HT-29 (cell line): ENCODE measurements around the gene WDR49. TPM values are rescaled to one million over a fixed set of nuclear protein-coding genes. Genes with fewer than 3 reads are reported as not detected.
"Not testable (repeated sequence)": the region's sequence is repeated elsewhere in the genome, so short reads cannot be mapped to it uniquely, and the experiment has no call there.

Experiments used
- DNase-seq: peaks from one replicate; pipeline ENCODE4 v3.0.0-alpha.2; 2015; ENCODE audit warnings: low spot score
- total RNA-seq: library from RNA; depleted of rRNA; stranded (reverse); fragments of >200 nt; shearing (Covaris generic); gene quantifications from 2 replicates; pipeline ENCODE4 v1.2.3, GENCODE V29; 2014

WDR49 gene
- total RNA-seq, 1 experiment from 2014 or later, result not detected

DNA sequence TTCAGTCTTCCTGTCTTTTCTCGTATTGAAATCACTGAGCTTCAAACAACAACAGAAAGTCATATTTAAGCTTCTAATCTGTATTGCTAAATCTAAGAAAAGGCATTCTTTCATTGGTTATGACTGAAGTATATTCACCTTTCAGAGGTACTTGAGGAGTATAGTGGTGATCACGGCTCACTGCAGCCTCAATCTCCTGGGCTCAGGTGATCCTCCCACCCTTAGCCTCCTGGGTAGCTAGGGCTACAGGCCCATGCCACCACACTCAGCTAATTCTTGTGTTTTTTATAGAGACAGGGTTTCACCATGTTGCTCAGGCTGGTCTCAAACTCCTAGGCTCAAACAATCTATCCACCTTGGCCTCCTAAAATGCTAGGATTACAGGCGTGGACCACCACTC is 38.7 kb downstream of the WDR49 start:
- no peak for DNase-seq

- not testable (repeated sequence) for DNase-seq
These were observed 39.5 kb downstream of the WDR49 start for GRCh38 chr3:167614196-167614595.

GRCh38 chr3:167611718-167612117 is 42.0 kb downstream of the WDR49 start:
- no peak for DNase-seq

- DNase-seq, result no peak
These were observed 44.6 kb downstream of the WDR49 start for GRCh38 chr3:167609156-167609555.

DNA sequence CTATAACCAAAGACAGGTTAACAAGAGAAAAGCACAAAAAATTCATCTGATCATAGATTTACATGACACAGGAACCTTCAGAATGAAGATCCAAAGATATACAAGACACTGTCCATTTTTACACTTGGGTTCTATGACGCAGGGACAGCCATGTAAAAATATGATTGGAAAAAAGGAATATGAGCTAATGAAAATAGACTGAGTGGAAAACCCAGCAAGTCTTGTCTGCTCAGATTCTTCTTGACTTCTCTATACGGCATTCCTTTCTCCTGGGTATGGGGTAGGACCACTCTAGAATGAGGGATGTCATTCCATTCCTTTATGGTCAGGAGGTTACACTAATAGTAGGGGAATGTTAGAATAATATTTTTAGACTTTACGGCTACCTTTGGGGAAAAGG is 46.9 kb downstream of the WDR49 start:
- no peak for DNase-seq

GRCh38 chr3:167605871-167606270 is 47.9 kb downstream of the WDR49 start:
- no peak for DNase-seq

GRCh38 chr3:167602041-167602440 is 51.7 kb downstream of the WDR49 start:
- DNase-seq, result no peak

DNA sequence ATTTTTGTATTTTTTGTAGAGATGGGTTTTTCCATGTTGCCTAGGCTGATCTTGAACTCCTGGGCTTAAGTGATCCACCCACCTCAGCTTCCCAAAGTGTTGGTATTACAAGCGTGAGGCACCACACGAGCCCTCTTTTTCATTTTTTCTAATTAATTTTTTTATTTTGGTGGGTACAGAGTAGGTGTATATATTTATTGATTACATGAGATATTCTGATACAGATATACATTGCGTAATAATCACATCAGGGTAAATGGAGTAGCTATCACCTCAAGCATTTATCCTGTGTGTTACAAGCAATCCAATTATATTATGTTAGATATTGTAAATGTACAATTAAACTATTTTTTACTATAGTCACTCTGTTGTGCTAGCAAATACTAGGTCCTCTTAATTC is 66.1 kb downstream of the WDR49 start:
- DNase-seq, result no peak

DNA sequence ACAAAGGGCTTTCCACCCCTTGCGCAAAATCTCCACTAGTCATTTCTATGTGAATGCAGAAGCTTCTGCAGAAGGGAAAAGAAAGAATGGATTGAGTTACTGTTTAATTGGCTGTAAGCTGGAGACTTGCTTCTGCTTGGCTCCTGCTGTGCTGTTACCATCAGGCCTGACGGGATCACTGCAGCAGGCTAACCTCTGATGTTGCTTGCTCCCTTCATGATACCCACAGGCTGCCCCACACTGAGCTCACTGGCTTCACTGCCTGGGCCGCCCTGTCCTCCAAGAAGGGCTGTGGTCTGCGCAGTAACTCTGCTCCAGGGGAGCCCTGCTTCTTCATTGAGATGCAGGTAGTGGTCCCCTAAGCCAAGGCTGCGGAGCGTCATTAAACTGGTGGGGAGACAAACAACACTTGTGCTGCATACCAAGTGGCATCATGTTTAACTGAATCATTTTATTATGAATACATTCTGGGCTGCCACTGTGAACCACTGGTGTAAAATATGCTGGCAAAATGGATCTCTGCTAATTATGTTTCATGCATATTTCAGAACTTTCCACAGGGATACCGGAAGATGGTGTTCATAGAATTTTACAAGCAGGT is 78.6 kb downstream of the WDR49 start:
- DNase-seq, result no peak

GRCh38 chr3:167572991-167573390 is 80.8 kb downstream of the WDR49 start:
- DNase-seq, result no peak

DNA sequence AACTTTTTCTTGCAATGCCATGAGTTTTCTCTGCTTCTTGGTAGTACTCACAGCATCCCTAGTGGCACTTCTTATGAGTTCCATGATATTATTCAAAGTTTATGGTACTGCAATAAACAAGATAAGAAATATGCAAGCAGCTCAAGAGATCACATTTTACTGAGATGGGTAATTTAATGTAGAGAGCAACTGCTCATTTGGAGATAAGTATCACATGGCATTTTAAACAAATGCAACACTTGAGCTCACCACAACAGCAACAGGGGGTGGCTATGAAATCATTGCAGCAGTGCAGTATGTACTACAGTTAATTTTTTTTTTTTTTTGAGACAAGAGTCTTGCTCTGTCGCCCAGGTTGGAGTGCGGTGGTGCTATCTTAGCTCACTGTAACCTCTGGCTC is 85.1 kb downstream of the WDR49 start:
- no peak for DNase-seq

GRCh38 chr3:167565489-167565888 is 88.3 kb downstream of the WDR49 start:
- DNase-seq, result no peak

- DNase-seq, result no peak
These were observed 89.1 kb downstream of the WDR49 start for GRCh38 chr3:167564612-167565011.

DNA sequence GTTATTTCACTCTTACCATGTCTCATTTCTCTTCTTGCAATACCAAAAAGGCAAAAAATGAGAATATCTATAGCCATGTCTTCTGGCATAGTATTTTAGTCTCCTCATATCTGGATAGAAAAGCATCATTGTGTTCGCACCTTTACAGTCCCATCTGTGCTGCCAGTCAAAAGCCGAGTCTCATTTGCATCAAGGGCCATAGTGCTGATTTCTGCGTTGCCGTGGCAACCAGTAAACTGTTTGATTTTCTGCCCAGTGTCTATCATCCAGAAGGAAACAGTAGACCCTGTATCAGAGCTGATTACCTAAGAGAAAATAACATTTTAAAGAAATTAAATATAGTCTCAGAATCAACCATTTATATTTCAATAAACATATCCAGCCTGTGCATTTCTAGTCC is 93.8 kb downstream of the WDR49 start:
- DNase-seq, result peak; percentile 21

- DNase-seq, result no peak
These were observed 98.8 kb downstream of the WDR49 start for GRCh38 chr3:167554898-167555297.

GRCh38 chr3:167538081-167538480 is 115.7 kb downstream of the WDR49 start:
- DNase-seq, result no peak

DNA sequence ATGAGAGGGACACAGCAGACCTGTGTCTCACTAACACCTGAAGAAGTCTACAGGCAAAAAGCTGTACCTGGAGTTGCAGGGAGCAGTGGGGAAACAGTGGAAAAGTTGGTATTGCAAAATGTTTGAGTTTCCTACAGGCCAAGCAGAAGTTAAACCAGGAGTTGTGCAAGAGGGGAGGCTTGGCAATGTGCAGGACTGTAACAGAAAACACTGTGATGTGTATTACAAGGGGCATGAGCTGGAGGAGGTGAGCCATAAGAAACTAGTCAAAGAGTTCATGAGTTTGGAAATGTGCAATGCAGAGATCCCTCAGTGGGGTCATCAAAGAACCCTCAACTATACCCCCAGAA is 132.8 kb downstream of the WDR49 start:
- no peak for DNase-seq

DNA sequence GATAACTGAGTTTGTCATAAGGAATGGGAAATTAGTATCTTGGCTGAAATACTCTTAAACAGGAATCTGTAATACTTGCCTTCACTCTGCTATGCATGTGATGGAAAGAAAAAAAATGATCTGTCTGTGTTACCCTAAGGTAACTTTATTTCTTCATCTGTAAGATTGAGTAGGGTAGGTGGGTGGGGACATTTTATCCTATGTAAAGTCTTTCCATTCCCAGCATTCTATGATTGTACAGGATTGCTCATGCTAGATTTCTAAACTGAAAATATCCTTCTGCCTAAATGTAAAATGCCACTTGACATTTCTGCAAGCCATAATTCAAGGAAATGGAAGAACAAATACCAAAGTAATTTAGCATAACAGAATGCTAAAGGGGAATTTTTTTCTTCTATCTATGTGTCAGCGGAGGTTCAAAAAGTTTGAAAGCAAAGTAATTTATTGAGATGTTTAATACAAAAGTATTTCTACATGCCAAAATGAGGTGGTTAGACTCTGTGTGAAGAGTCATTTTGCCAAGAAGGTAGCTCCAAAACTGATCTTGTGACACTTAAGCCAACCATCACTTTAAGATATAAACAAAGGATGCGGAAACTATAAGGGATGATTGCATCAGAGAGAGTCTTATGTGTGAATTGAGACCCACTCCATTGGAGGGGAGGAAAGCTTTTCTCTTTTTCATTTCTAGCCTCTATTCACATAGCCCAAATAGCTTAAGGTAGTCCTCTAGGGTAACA is 133.3 kb downstream of the WDR49 start:
- no peak for DNase-seq

- no peak for DNase-seq
These were observed 145.8 kb downstream of the WDR49 start for GRCh38 chr3:167507954-167508353.

DNA sequence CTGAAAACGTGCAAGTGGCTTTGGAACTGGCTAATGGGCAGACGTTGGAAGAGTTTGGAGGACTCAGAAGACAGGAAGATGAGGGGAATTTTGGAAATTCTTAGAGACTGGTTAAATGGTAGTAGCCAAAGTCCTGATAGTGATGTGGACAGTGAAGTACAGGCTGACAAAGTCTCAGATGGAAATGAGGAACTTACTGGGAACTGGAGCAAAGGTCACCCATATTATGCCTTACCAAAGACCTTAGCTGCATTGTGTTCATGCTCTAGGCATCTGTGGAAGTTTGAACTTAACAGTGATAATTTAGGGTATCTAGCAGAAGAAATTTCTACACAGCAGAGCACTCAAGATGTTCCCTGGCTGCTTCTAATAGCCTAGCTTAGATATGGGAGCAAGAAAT is 151.3 kb downstream of the WDR49 start:
- DNase-seq, result no peak

- DNase-seq, result no peak
These were observed 151.8 kb downstream of the WDR49 start for GRCh38 chr3:167501941-167502340.

DNA sequence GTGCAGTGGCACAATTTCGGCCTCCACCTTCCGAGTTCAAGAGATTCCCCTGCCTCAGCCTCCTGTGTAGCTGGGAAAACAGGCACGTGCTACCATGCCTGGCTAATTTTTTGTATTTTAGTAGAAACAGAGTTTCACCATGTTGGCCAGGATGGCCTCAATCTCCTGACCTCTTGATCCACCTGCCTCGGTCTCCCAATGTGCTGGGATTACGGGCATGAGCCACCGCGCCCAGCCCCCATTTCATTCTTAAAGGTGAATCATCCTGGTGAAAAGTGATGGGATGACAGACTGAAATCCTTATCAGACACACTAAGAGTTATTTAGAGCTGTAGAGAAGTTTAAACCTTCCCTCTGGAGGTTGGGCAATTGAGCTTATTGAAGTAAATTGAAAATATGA is 155.8 kb downstream of the WDR49 start:
- DNase-seq, result no peak

DNA sequence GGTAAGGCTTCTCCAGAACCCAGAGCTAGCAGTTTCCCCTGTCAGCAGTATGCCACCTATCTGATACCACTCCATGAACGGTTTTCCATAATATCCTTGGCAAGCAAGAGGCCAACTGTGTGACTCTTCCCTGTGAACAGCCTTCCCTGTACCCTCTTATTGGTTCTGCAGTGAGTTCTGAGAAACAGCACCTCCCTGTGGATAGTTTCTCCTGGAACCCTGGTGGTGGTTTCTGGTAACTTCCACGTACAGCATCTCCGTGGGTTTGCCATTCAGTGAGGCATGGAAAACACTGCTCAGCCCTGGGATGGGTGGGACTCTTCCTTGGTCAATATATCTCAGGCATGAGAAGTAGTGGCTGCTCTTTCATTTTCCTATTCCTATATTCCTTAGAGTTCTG is 160.5 kb downstream of the WDR49 start:
- DNase-seq, result peak; percentile 58

GRCh38 chr3:167491621-167492020 is 162.1 kb downstream of the WDR49 start:
- no peak for DNase-seq
